Heart left ventricle (tissue), 13 donors: Measurements from ENCODE around the gene IFITM2.
"Not testable (repeated sequence)": the region's sequence is repeated elsewhere in the genome, so short reads cannot be mapped to it uniquely, and the experiment has no call there.

Source experiments
- POLR2A ChIP-seq, 2 donors: fragments of 450-650 bp; IDR thresholded peaks; one replicate each; pipeline ENCODE4 v1.6.1; 2017; ENCODE audit warnings: antibody characterized with exemption in 2 of 2, mild to moderate bottlenecking in 2 of 2, moderate library complexity in 2 of 2
- TF ChIP-seq, protein P1 (sequence below), 12 donors: fragments of 200-600 bp; sonication (generic) in 4 of 12; IDR thresholded peaks; one replicate each; pipeline versions ENCODE4 v1.5.0 to v1.8.0; 2018 to 2022; ENCODE audit warnings: antibody characterized with exemption in 12 of 12, mild to moderate bottlenecking in 5 of 12
- donor health status: ischemic (EF 13 %, LVEDD 7.1; RV severe dilation, severe dysfunction).
- donor health status: DM: no; HTN: yes; CAD: no.
- donor health status: DM: no; HTN: no; CAD: no.
- donor health status: ischemic (EF 25% LVEDD 6.9; RV normal size, moderate dysfunction).
- donor health status: ischemic (EF 25% LVEDD 5.7; RV mildly dilated, moderate dysfunction).
- donor health status: ischemic (EF 35%, LVEDD 5.7; RV mildly dilated, moderate dysfunction).
- donor health status: nonischemic (EF 11% LVEDD 7.7; RV severe dilation, severe dysfunction).
- donor health status: DM: yes; HTN: yes; CAD: no.
- donor health status: PGD.
- donor health status: ischemic (EF 29% LVEDD 5.4; RV normal size, mild dysfunction).
- donor health status: nonischemic (EF 23%, LVEDD 6.1; RV moderate dilation, normal function).

DNA sequence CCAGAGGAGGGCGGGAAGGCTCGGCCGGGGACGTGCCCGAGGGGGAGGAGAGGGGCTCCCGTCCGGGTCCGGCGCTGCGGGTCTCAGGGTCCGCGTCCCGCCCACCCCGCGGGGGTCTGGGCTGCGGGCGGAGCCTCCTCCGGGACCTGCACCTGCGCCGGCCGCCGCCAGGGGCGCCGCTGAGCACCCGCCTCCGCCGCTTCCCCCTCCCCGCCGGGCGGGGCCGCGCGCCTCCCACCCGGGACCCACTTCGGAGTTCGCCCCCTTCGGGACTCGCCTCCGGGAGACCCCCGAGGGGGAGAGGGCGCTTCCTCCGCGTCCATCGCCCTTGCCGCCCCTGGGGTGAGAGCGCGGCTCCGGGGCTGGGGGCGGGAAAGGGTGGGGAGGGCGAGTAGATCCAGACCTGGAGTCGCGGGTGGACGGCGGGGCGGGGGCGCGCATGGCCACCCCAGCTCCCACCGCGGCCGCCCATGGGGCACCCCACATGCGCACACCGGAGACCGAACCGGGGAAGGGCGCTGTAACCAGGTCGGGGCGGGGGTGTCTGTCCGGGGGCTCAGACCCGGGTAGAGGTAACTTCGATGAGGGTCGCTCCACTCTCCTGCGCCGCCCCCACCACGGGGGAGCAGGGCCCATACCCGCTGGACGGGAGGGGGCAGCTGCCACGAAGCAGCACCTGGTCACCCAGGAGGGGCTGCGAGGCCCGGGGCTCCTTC, 10.9 kb downstream of the IFITM2 start:
- TF ChIP-seq, protein P1, sequence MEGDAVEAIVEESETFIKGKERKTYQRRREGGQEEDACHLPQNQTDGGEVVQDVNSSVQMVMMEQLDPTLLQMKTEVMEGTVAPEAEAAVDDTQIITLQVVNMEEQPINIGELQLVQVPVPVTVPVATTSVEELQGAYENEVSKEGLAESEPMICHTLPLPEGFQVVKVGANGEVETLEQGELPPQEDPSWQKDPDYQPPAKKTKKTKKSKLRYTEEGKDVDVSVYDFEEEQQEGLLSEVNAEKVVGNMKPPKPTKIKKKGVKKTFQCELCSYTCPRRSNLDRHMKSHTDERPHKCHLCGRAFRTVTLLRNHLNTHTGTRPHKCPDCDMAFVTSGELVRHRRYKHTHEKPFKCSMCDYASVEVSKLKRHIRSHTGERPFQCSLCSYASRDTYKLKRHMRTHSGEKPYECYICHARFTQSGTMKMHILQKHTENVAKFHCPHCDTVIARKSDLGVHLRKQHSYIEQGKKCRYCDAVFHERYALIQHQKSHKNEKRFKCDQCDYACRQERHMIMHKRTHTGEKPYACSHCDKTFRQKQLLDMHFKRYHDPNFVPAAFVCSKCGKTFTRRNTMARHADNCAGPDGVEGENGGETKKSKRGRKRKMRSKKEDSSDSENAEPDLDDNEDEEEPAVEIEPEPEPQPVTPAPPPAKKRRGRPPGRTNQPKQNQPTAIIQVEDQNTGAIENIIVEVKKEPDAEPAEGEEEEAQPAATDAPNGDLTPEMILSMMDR (IDR thresholded peaks at IDR 0.05) = not testable (repeated sequence)
- not testable (repeated sequence) for TF ChIP-seq POLR2A (IDR thresholded peaks at IDR 0.05)
